Lung (tissue), 12 donors: Measurements from ENCODE around the gene KCNT1. TPM values are rescaled to one million over a fixed set of nuclear protein-coding genes. Genes with fewer than 3 reads are reported as not detected.

ENCODE experiments used
- ATAC-seq: fragments of 200-7000 bp; cut with Tn5 transposase; one replicate; pipeline ENCODE4 v1.9.1; 2020; ENCODE audit warnings: moderate number of reproducible peaks; ENCODE audit not compliant: insufficient read depth, low FRiP score
- DNase-seq, 3 donors: peaks; one replicate each; pipeline ENCODE4 v3.0.0-alpha.2; 2013 to 2017
- H3K27ac ChIP-seq, 2 donors: one replicate each; pipeline ENCODE4 v1.5.1; 2013; ENCODE audit warnings: mild to moderate bottlenecking in 2 of 2, moderate library complexity in 2 of 2, control low read depth in 1 of 2, inconsistent platforms in 1 of 2, low read depth in 1 of 2, low read length in 1 of 2
- H3K27me3 ChIP-seq, 3 donors: one replicate each; pipeline ENCODE4 v1.5.1; 2013; ENCODE audit warnings: low read length in 2 of 3; ENCODE audit not compliant: control insufficient read depth in 3 of 3, insufficient read depth in 3 of 3
- H3K36me3 ChIP-seq, 4 donors: one replicate each; pipeline ENCODE4 v1.5.1; 2013; ENCODE audit warnings: low read length in 4 of 4, mild to moderate bottlenecking in 1 of 4, moderate library complexity in 1 of 4; ENCODE audit not compliant: control insufficient read depth in 4 of 4, insufficient read depth in 4 of 4
- H3K4me1 ChIP-seq, 5 donors: one replicate each; pipeline ENCODE4 v1.5.1; 2013; ENCODE audit warnings: low read length in 5 of 5, mild to moderate bottlenecking in 2 of 5, moderate library complexity in 1 of 5; ENCODE audit not compliant: control insufficient read depth in 5 of 5, insufficient read depth in 5 of 5
- H3K4me3 ChIP-seq: one replicate; pipeline ENCODE4 v1.5.1; 2013; ENCODE audit warnings: mild to moderate bottlenecking, control low read depth, moderate library complexity
- H3K9ac ChIP-seq, 2 donors: one replicate each; pipeline ENCODE4 v1.5.1; 2013; ENCODE audit warnings: low read length in 2 of 2, control low read depth in 1 of 2; ENCODE audit not compliant: insufficient read depth in 1 of 2
- H3K9me3 ChIP-seq, 4 donors: one replicate each; pipeline ENCODE4 v1.5.1; 2013; ENCODE audit warnings: low read length in 3 of 4, mild to moderate bottlenecking in 1 of 4, moderate library complexity in 1 of 4; ENCODE audit not compliant: control insufficient read depth in 4 of 4, insufficient read depth in 3 of 4
- WGBS, 2 donors: extraction: QIAGEN DNeasy Blood & Tissue Kit; methylation state at CpG; one replicate each; pipeline ENCODE4 v1.1.7; 2013; 5-methylcytosine and 5-hydroxymethylcytosine counted together
- polyA plus RNA-seq, 2 donors: library from polyadenylated mRNA; stranded (reverse); fragments of 200-250 nt; gene quantifications; one replicate each; pipeline ENCODE4 v1.2.1, GENCODE V29; 2013
- total RNA-seq, 2 donors: library from RNA; depleted of rRNA in 1 of 2; stranded (reverse); fragments of >200 nt in 1 of 2; gene quantifications; one replicate each; pipeline ENCODE4 v1.2.1, GENCODE V29; 2014 to 2021
- TF ChIP-seq, protein P1 (sequence below): IDR thresholded peaks from 2 replicates; pipeline ENCODE4 v1.5.1; 2012; ENCODE audit warnings: mild to moderate bottlenecking; ENCODE audit errors: control extremely low read depth, extremely low read depth
- donor health status: control.
- donor health status: control.
- donor health status: Bipolar disorder and iron deficiency.
- donor health status: healthy.
- donor health status: DM: yes; HTN: yes; CAD: no.

KCNT1 gene
- total and polyA plus RNA-seq, 4 donors = 0.06 to 0.28 (median 0.11) TPM

- TF ChIP-seq, protein P1, sequence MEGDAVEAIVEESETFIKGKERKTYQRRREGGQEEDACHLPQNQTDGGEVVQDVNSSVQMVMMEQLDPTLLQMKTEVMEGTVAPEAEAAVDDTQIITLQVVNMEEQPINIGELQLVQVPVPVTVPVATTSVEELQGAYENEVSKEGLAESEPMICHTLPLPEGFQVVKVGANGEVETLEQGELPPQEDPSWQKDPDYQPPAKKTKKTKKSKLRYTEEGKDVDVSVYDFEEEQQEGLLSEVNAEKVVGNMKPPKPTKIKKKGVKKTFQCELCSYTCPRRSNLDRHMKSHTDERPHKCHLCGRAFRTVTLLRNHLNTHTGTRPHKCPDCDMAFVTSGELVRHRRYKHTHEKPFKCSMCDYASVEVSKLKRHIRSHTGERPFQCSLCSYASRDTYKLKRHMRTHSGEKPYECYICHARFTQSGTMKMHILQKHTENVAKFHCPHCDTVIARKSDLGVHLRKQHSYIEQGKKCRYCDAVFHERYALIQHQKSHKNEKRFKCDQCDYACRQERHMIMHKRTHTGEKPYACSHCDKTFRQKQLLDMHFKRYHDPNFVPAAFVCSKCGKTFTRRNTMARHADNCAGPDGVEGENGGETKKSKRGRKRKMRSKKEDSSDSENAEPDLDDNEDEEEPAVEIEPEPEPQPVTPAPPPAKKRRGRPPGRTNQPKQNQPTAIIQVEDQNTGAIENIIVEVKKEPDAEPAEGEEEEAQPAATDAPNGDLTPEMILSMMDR = no peak
These were observed 35.2 kb downstream of the KCNT1 start for GRCh38 chr9:135736979-135737839.

DNA sequence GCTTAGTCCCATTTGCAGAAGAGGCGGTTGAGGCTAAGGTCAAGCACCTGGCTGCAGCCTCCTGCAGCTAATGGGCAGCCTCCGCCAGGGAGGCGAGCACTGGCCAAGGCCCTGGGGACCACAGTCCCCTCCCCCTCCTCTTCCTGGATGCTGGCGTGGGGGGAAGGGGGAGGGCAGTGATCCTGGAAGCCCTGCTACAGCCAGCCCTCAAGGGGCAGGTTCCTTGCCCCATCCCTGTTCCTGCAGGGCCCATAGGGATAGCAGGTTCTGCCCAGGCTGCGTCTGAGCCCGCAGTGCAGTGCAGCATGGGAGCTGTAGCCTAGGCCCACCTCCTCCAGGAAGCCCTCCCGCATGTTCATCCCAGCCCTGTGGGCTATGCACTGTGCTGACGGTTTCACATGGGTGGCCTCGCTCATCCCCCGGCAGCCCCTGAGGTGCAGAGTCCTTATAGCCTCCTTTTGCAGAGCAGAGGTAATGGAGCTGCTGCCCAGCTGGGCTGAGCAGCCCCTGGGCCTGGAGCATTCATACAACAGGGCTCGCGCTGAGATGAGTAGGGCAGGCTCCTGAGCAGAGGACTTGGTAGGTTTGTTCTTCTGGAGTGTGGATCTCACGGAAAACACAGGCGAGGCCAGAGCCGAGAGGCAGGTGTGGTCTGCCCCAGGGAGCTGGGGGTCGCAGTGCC is 36.0 kb downstream of the KCNT1 start:
- no peak overlapping the region for H3K9ac ChIP-seq
- H3K4me1 ChIP-seq = no peaks in the 10 kb centered on the region
- no peak for DNase-seq
- ATAC-seq = no peak
- no peak overlapping the region for H3K4me3 ChIP-seq
- H3K27me3 ChIP-seq = peaks cover 5 to 25% (median 14%) of the 10 kb centered on the region in 3 donors
- TF ChIP-seq, protein P1 = no peak
- no peak overlapping the region for H3K27ac ChIP-seq
- peaks cover 0 to 2% (median 0%) of the 10 kb centered on the region in 4 donors for H3K9me3 ChIP-seq
- no peaks in the 10 kb centered on the region for H3K36me3 ChIP-seq
- 64 to 70% methylated on average over 15 to 16 of the region's 16 CpGs for WGBS, 2 donors

More at GRCh38 chr9:135736979-135737839, 35.2 kb downstream of the KCNT1 start:
- Histone ChIP-seq H3K27ac (no peak overlapping the region), H3K9ac (no peak overlapping the region), H3K9me3 (peaks cover 0 to 5% (median 2%) of the 10 kb centered on the region in 4 donors), H3K4me1 (no peaks in the 10 kb centered on the region), H3K27me3 (peaks cover 5 to 25% (median 14%) of the 10 kb centered on the region in 3 donors), H3K4me3 (no peak overlapping the region), H3K36me3 (no peaks in the 10 kb centered on the region)
- WGBS, 2 donors = 56 to 58% methylated on average over 23 of the region's 23 CpGs
- ATAC-seq (no peak), DNase-seq (no peak)

GRCh38 chr9:135739271-135740220 is 37.6 kb downstream of the KCNT1 start:
- no peaks in the 10 kb centered on the region for H3K4me1 ChIP-seq
- no peaks in the 10 kb centered on the region for H3K36me3 ChIP-seq
- ATAC-seq (no peak), DNase-seq (no peak)
- TF ChIP-seq, protein P1 = no peak
- peaks cover 0 to 2% (median 0%) of the 10 kb centered on the region in 4 donors for H3K9me3 ChIP-seq
- no peak overlapping the region for H3K27ac ChIP-seq
- WGBS, 2 donors = 71 to 75% methylated on average over 26 to 28 of the region's 28 CpGs
- H3K27me3 ChIP-seq = peaks cover 5 to 25% (median 14%) of the 10 kb centered on the region in 3 donors
- no peak overlapping the region for H3K9ac ChIP-seq
- H3K4me3 ChIP-seq = no peak overlapping the region
